Right lobe of liver (tissue), 4 donors: ENCODE results near the gene TENM4.

ENCODE experiments used
- POLR2A ChIP-seq: fragments of 450-650 bp; IDR thresholded peaks from one replicate; pipeline ENCODE4 v1.6.1; 2017; ENCODE audit warnings: antibody characterized with exemption, mild to moderate bottlenecking
- TF ChIP-seq, protein P1 (sequence below), 4 donors: fragments of 200-600 bp in 3 of 4; fragments of 450-650 bp in 1 of 4; IDR thresholded peaks; one replicate each; pipeline versions ENCODE4 v1.5.1 to v1.8.0; 2016 to 2022; ENCODE audit warnings: antibody characterized with exemption in 4 of 4, mild to moderate bottlenecking in 2 of 4
- donor health status: DM: no; HTN: no; CAD: no.
- donor health status: DM: no; HTN: no; CAD: no.
- donor health status: DM: no; HTN: yes; CAD: no.

GRCh38 chr11:78788533-78788932, 652.3 kb downstream of the TENM4 start:
- no peak for TF ChIP-seq POLR2A
- TF ChIP-seq, protein P1, sequence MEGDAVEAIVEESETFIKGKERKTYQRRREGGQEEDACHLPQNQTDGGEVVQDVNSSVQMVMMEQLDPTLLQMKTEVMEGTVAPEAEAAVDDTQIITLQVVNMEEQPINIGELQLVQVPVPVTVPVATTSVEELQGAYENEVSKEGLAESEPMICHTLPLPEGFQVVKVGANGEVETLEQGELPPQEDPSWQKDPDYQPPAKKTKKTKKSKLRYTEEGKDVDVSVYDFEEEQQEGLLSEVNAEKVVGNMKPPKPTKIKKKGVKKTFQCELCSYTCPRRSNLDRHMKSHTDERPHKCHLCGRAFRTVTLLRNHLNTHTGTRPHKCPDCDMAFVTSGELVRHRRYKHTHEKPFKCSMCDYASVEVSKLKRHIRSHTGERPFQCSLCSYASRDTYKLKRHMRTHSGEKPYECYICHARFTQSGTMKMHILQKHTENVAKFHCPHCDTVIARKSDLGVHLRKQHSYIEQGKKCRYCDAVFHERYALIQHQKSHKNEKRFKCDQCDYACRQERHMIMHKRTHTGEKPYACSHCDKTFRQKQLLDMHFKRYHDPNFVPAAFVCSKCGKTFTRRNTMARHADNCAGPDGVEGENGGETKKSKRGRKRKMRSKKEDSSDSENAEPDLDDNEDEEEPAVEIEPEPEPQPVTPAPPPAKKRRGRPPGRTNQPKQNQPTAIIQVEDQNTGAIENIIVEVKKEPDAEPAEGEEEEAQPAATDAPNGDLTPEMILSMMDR (IDR thresholded peaks at IDR 0.05), result no peak
